ENCODE data around the gene DHX30. TPM values are rescaled to one million over a fixed set of nuclear protein-coding genes. Genes with fewer than 3 reads are reported as not detected.

Gene DHX30
- total RNA-seq, 6 donors from 2014 or later, result 57.0 to 105 (median 72.8) TPM

DNA sequence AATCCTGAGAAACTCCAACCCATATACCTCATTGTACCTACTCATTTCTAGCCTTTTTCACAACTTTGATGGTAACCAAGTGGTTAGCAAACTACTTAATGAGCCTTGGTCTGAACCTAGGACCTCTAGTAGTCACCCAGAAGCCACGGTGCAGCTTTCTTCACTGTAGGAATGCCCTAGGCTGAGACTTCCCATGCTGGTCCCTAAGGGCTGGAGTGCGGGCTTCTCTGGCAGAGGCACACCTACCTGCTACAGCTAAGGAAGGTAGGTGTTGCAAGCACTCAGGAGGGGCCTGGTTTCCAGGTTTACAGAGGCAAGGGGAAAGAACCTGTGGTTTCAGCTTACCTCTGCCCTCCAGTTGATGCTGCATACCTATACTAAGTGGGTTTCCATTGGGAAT, 65.4 kb downstream of the DHX30 start:
- 100% methylated on average over 1 to 2 of the region's 2 CpGs for WGBS, 2 donors
- DNase-seq, result no peak
- Histone ChIP-seq H3K9me3 (no peaks in the 10 kb centered on the region), H3K36me3 (peaks cover 39 to 99% (median 82%) of the 10 kb centered on the region in 4 donors), H3K4me3 (no peak overlapping the region), H3K27me3 (no peaks in the 10 kb centered on the region), H3K4me1 (no peaks in the 10 kb centered on the region), H3K27ac (no peak overlapping the region)
- TF ChIP-seq EP300 (IDR thresholded peaks at IDR 0.05) (no peak), POLR2AphosphoS5 (IDR thresholded peaks at IDR 0.05) (no peak), POLR2A (IDR thresholded peaks at IDR 0.05) (no peak)
- TF ChIP-seq, protein P1, sequence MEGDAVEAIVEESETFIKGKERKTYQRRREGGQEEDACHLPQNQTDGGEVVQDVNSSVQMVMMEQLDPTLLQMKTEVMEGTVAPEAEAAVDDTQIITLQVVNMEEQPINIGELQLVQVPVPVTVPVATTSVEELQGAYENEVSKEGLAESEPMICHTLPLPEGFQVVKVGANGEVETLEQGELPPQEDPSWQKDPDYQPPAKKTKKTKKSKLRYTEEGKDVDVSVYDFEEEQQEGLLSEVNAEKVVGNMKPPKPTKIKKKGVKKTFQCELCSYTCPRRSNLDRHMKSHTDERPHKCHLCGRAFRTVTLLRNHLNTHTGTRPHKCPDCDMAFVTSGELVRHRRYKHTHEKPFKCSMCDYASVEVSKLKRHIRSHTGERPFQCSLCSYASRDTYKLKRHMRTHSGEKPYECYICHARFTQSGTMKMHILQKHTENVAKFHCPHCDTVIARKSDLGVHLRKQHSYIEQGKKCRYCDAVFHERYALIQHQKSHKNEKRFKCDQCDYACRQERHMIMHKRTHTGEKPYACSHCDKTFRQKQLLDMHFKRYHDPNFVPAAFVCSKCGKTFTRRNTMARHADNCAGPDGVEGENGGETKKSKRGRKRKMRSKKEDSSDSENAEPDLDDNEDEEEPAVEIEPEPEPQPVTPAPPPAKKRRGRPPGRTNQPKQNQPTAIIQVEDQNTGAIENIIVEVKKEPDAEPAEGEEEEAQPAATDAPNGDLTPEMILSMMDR (IDR thresholded peaks at IDR 0.05), result no peak
- no peak for ATAC-seq (ENCODE audit: low FRiP score in 2 of 2)

DNA sequence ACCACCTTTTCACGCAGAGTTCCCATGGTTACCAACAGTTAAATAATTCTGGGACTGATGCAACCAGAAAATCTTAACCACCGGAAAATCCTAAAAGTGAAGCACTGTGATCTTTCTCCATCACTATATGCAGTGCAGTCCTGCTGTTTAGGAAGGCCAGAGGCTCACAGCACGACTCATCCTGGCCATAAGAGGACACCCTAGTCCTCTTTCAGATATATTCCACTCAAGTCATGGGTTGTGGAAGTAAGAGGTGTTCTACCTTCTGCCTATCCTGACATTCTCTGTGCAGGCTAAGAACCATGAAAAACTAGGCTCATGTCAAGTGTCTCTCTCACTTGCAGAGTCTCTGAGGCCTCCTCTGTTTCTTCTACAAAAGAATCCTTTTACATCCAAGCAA, 67.2 kb downstream of the DHX30 start:
- peaks cover 32 to 98% (median 74%) of the 10 kb centered on the region in 4 donors for H3K36me3 ChIP-seq
- 83 to 93% methylated on average over 3 of the region's 3 CpGs for WGBS, 2 donors
- no peak overlapping the region for H3K27ac ChIP-seq
- no peaks in the 10 kb centered on the region for H3K9me3 ChIP-seq
- no peak for ATAC-seq (ENCODE audit: low FRiP score in 2 of 2)
- no peak overlapping the region for H3K4me3 ChIP-seq
- H3K4me1 ChIP-seq, result no peaks in the 10 kb centered on the region
- DNase-seq, result no peak
- no peaks in the 10 kb centered on the region for H3K27me3 ChIP-seq
- TF ChIP-seq, protein P1 (IDR thresholded peaks at IDR 0.05), result no peak
- TF ChIP-seq EP300 (IDR thresholded peaks at IDR 0.05) (no peak), POLR2A (IDR thresholded peaks at IDR 0.05) (no peak), POLR2AphosphoS5 (IDR thresholded peaks at IDR 0.05) (no peak)

DNA sequence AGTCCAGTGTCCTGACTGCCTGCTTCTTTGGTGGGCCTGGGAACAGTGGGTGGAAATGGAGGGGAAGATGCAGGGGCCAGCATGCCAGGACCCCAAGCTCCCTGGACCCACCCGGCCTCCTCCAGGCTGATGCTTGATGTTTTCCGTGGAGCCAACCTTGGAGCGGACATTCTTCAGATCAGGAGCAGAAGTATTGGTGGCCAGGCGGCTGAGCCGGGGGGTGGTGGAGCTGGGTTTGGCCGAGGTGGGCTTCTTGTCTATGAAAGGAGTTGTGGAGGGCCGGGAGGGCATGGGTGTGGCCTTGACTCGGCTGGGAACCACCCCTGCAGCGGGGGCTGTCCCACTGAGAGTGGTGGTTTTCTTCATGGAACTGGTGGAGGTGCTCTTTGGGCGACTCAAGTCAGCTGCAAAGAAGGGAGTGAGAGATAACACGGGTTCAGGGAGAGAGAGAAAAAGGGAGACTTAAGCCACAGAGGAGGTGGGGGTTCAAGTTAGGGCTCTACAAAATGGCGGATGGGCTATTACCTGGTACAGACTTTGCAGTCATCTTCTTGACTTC, 67.8 kb downstream of the DHX30 start:
- H3K27ac ChIP-seq, result no peak overlapping the region
- no peaks in the 10 kb centered on the region for H3K9me3 ChIP-seq
- no peak overlapping the region for H3K4me3 ChIP-seq
- TF ChIP-seq EP300 (IDR thresholded peaks at IDR 0.05), result no peak
- TF ChIP-seq POLR2A (IDR thresholded peaks at IDR 0.05), result no peak
- TF ChIP-seq, protein P1 (IDR thresholded peaks at IDR 0.05), result no peak
- no peak for TF ChIP-seq POLR2AphosphoS5 (IDR thresholded peaks at IDR 0.05)
- no peaks in the 10 kb centered on the region for H3K4me1 ChIP-seq
- H3K27me3 ChIP-seq, result no peaks in the 10 kb centered on the region
- ATAC-seq (ENCODE audit: low FRiP score in 2 of 2) (no peak), DNase-seq (peak in 1 of 2 donors; percentile 71)
- peaks cover 30 to 98% (median 70%) of the 10 kb centered on the region in 4 donors for H3K36me3 ChIP-seq
- 94 to 96% methylated on average over 9 to 12 of the region's 12 CpGs for WGBS, 2 donors

DNA sequence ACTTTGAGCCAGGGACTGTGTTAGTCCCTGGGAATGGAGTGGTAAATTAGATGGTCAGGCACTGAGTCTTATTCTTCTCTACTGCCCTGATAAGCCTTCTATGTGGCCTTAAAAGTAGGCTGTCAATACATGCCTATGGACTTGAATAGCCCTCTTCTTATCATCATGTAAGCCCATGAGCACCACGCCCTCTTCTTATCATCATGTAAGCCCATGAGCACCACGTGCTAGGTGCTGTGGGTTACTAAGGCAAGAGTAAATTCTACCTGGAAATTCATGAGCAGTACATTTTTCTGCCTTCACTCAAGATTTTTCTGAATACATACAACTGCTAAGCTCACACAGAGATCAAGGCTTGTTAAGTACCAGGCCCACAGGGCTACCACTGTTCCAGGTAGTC, 68.5 kb downstream of the DHX30 start:
- Histone ChIP-seq H3K4me1 (no peaks in the 10 kb centered on the region), H3K27ac (no peak overlapping the region), H3K27me3 (no peaks in the 10 kb centered on the region), H3K9me3 (no peaks in the 10 kb centered on the region), H3K36me3 (peaks cover 25 to 98% (median 65%) of the 10 kb centered on the region in 4 donors), H3K4me3 (no peak overlapping the region)
- TF ChIP-seq POLR2A (IDR thresholded peaks at IDR 0.05), result no peak
- TF ChIP-seq, protein P1 (IDR thresholded peaks at IDR 0.05), result no peak
- no peak for TF ChIP-seq POLR2AphosphoS5 (IDR thresholded peaks at IDR 0.05)
- TF ChIP-seq EP300 (IDR thresholded peaks at IDR 0.05), result no peak
- ATAC-seq (ENCODE audit: low FRiP score in 2 of 2) (no peak), DNase-seq (no peak)
- WGBS, 2 donors, result 78 to 86% methylated on average over 2 of the region's 2 CpGs

DNA sequence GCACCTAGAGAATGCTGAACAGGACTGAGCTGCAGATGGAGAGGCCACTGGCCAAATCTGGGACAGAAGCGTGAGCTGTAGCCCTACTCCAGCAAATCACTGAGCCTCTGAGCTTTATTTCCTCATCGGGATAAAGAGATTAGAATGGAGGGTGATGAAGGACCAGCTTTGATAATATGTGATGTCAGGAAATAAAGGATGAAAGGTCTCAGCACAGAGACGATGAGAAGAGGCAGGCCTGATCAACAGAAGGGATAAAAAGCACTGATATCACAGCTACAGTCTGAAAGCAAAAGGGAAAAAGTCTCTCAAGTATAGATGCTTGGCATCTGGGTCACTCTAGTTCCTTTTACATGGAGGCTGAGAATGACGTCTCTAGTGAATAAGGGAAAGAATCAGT, 70.0 kb downstream of the DHX30 start:
- DNase-seq (no peak), ATAC-seq (ENCODE audit: low FRiP score in 2 of 2) (no peak)
- Histone ChIP-seq H3K4me3 (no peak overlapping the region), H3K4me1 (peaks cover 0 to 4% (median 0%) of the 10 kb centered on the region in 4 donors), H3K27me3 (no peaks in the 10 kb centered on the region), H3K36me3 (peaks cover 25 to 93% (median 51%) of the 10 kb centered on the region in 4 donors), H3K27ac (no peak overlapping the region), H3K9me3 (no peaks in the 10 kb centered on the region)
- TF ChIP-seq POLR2A (IDR thresholded peaks at IDR 0.05) (no peak), POLR2AphosphoS5 (IDR thresholded peaks at IDR 0.05) (no peak), EP300 (IDR thresholded peaks at IDR 0.05) (no peak)
- TF ChIP-seq, protein P1 (IDR thresholded peaks at IDR 0.05), result no peak
- 88 to 89% methylated on average over 4 of the region's 4 CpGs for WGBS, 2 donors

Data from upper lobe of left lung (tissue), 6 donors.